Gastrocnemius medialis (tissue), 4 donors: Measurements from ENCODE around the gene FEZ2. TPM values are rescaled to one million over a fixed set of nuclear protein-coding genes. Genes with fewer than 3 reads are reported as not detected.

ENCODE experiments used
- ATAC-seq, 2 donors: fragments of 150-250 bp; one replicate each; pipeline ENCODE4 v1.9.1; 2016
- DNase-seq, 2 donors: peaks; one replicate each; pipeline ENCODE4 v3.0.0-alpha.2; 2019
- H3K27ac ChIP-seq, 4 donors: fragments of 200-600 bp; sonication (generic); 1 replicate in 1 of 4; 2 replicates in 3 of 4; pipeline ENCODE4 v1.5.1; 2016 to 2018; ENCODE audit warnings: mild to moderate bottlenecking in 2 of 4, moderate library complexity in 1 of 4
- H3K27me3 ChIP-seq, 3 donors: fragments of 200-600 bp; sonication (generic) in 2 of 3; 1 replicate in 1 of 3; 2 replicates in 2 of 3; pipeline versions ENCODE4 v1.5.1 to v1.6.0; 2016 to 2019; ENCODE audit warnings: mild to moderate bottlenecking in 1 of 3, moderate library complexity in 1 of 3
- H3K36me3 ChIP-seq, 2 donors: fragments of 200-600 bp; sonication (generic) in 1 of 2; one replicate each; pipeline ENCODE4 v1.5.1; 2017 to 2018
- H3K4me1 ChIP-seq, 2 donors: fragments of 200-600 bp; sonication (generic) in 1 of 2; one replicate each; pipeline ENCODE4 v1.5.1; 2016 to 2017; ENCODE audit warnings: mild to moderate bottlenecking in 2 of 2
- H3K4me3 ChIP-seq, 4 donors: fragments of 200-600 bp; sonication (generic) in 3 of 4; 1 replicate in 1 of 4; 2 replicates in 3 of 4; pipeline ENCODE4 v1.5.1; 2016 to 2019; ENCODE audit warnings: mild to moderate bottlenecking in 2 of 4
- H3K9me3 ChIP-seq, 3 donors: fragments of 200-600 bp; sonication (generic) in 2 of 3; 1 replicate in 1 of 3; 2 replicates in 2 of 3; pipeline ENCODE4 v1.5.1; 2016 to 2019
- CTCF ChIP-seq, 5 experiments: fragments of 450-650 bp in 3 of 5; fragments of 200-600 bp in 2 of 5; sonication (generic) in 2 of 5; IDR thresholded peaks in 4 of 5; conservative IDR thresholded peaks in 1 of 5; 1 replicate in 4 of 5; 2 replicates in 1 of 5; pipeline ENCODE4 v1.5.1; 2016 to 2019; ENCODE audit warnings: antibody characterized with exemption in 5 of 5, mild to moderate bottlenecking in 3 of 5, moderate library complexity in 3 of 5
- POLR2A ChIP-seq, 2 donors: fragments of 450-650 bp; IDR thresholded peaks; one replicate each; pipeline ENCODE4 v1.6.1; 2017; ENCODE audit warnings: antibody characterized with exemption in 2 of 2, mild to moderate bottlenecking in 2 of 2, moderate library complexity in 2 of 2
- in situ Hi-C, 4 donors: fragments of 200-750 bp; cut with MboI; loops; one replicate each; pipeline versions ENCODE4 v1.15.0 to v1.8.0; 2017; ENCODE audit warnings: low sequenced_read_pairs in 4 of 4
- intact Hi-C: fragments of 100-400 bp; cut with DNase I; formaldehyde crosslinking; loops from one replicate; pipeline ENCODE4 v1.15.1; 2023; ENCODE audit warnings: low total_unique reads
- total RNA-seq, 4 donors: library from RNA; depleted of rRNA; stranded (reverse); fragments of >200 nt; gene quantifications; one replicate each; pipeline versions ENCODE4 v1.1.0 to v1.2.3, GENCODE V29; 2016

FEZ2 gene
- total RNA-seq, 4 donors from 2014 or later, result 65.1 to 126 (median 110) TPM

GRCh38 chr2:36568516-36569246 is 29.3 kb downstream of the FEZ2 start:
- intact Hi-C loops, result no loop called here
- TF ChIP-seq CTCF (IDR thresholded peaks at IDR 0.05 in 4 of 5, conservative IDR thresholded peaks at IDR 0.05 in 1 of 5), result no peak
- TF ChIP-seq POLR2A (IDR thresholded peaks at IDR 0.05), result no peak
- Histone ChIP-seq H3K4me1 (peaks cover 35 to 36% of the 10 kb centered on the region in 2 donors), H3K9me3 (no peaks in the 10 kb centered on the region), H3K27me3 (no peaks in the 10 kb centered on the region), H3K4me3 (no peak overlapping the region), H3K36me3 (peaks cover 0 to 10% of the 10 kb centered on the region in 2 donors), H3K27ac (peak overlapping the region; percentile 9 to 97 (median 46))
- DNase-seq (no peak), ATAC-seq (no peak)
- in situ Hi-C loops, result no loop called here

DNA sequence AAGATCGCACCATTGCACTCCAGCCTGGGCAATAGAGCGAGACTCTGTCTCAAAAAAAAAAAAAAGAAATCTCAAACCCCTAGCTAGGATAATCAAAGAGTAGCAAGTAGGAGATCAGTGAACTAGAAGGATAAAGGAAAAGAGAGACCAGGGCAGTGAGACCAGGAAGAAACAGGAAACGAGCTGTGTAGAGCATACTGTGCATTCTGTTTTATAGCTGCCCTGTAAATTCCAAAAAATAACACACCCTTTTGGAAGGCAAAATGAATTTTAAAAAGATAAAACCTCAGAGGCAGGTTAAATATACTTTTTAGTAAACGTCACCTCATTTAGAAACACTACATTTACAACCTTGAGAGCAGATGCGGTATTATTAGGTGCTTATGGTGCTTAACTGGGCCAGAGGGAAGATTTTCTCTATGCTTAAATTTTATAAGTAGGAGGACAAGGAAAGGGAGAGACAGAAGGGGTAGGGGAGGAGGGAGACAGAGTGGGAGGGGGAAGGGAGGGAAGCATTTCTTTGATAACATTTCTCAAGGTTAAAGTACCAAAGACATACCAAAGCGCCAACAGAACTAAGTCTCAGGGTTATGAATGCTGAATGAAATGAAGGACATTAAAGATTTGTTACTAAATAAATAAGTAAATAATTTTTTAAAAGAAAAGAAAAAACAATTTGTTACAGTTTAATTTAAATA is 30.1 kb downstream of the FEZ2 start:
- no peaks in the 10 kb centered on the region for H3K27me3 ChIP-seq
- H3K27ac ChIP-seq, result peak overlapping the region; percentile 12 to 97 (median 46)
- no peaks in the 10 kb centered on the region for H3K9me3 ChIP-seq
- H3K36me3 ChIP-seq, result peaks cover 0 to 10% of the 10 kb centered on the region in 2 donors
- ATAC-seq, result no peak
- TF ChIP-seq CTCF (IDR thresholded peaks at IDR 0.05 in 4 of 5, conservative IDR thresholded peaks at IDR 0.05 in 1 of 5) (no peak), POLR2A (IDR thresholded peaks at IDR 0.05) (no peak)
- intact Hi-C loops, result no loop called here
- peaks cover 32 to 35% of the 10 kb centered on the region in 2 donors for H3K4me1 ChIP-seq
- no peak for DNase-seq
- in situ Hi-C loops, result no loop called here
- no peak overlapping the region for H3K4me3 ChIP-seq

- H3K4me1 ChIP-seq, result peaks cover 30 to 38% of the 10 kb centered on the region in 2 donors
- no peaks in the 10 kb centered on the region for H3K27me3 ChIP-seq
- peaks cover 0 to 10% of the 10 kb centered on the region in 2 donors for H3K36me3 ChIP-seq
- no peak for TF ChIP-seq POLR2A (IDR thresholded peaks at IDR 0.05)
- no peak for TF ChIP-seq CTCF (IDR thresholded peaks at IDR 0.05 in 4 of 5, conservative IDR thresholded peaks at IDR 0.05 in 1 of 5)
- H3K9me3 ChIP-seq, result no peaks in the 10 kb centered on the region
- intact Hi-C loops, result no loop called here
- no peak overlapping the region for H3K4me3 ChIP-seq
- ATAC-seq, result no peak
- H3K27ac ChIP-seq, result peak overlapping the region in 1 of 4 donors; percentile 97
- in situ Hi-C loops, result no loop called here
- no peak for DNase-seq
Measured at GRCh38 chr2:36566887-36567286, 31.1 kb downstream of the FEZ2 start.

DNA sequence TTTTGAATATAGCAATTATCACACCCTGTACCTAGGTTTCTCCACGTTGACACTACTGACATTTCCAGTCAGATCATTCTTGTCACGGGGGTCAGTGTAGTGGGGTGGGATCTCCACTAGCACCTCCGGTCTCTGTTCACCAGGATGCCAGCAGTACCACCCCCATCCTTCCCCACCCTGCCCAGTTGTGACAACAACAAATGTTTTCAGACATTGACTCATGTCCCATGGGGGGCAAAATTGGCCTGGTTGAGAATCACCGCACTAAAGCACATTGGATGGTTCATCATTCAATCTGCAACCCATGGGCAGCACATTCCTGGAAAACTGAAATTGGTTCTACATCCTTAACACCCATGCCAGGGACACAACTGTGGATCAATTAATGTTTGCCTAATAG is 32.3 kb downstream of the FEZ2 start:
- no peaks in the 10 kb centered on the region for H3K27me3 ChIP-seq
- TF ChIP-seq POLR2A (IDR thresholded peaks at IDR 0.05), result no peak
- TF ChIP-seq CTCF (IDR thresholded peaks at IDR 0.05 in 4 of 5, conservative IDR thresholded peaks at IDR 0.05 in 1 of 5), result no peak
- peaks cover 0 to 10% of the 10 kb centered on the region in 2 donors for H3K36me3 ChIP-seq
- intact Hi-C loops (no loop called here), in situ Hi-C loops (no loop called here)
- no peak overlapping the region for H3K27ac ChIP-seq
- H3K4me1 ChIP-seq, result peaks cover 39 to 46% of the 10 kb centered on the region in 2 donors
- no peak overlapping the region for H3K4me3 ChIP-seq
- DNase-seq, result no peak
- ATAC-seq, result no peak
- H3K9me3 ChIP-seq, result no peaks in the 10 kb centered on the region
